AG04449 (cell line): ENCODE data around the gene GABRD.

Experiments used
- CTCF ChIA-PET: fragments of 350-600 bp; formaldehyde crosslinking; extraction: SDS; loops from one replicate; lab custom pipeline; 2021; ENCODE audit warnings: antibody characterized with exemption; lab: Yijun Ruan, JAX
- POLR2A ChIA-PET: fragments of 400-600, 350-600 bp; formaldehyde crosslinking; extraction: SDS; loops from one replicate; lab custom pipeline; 2020; ENCODE audit warnings: antibody characterized with exemption, inconsistent platforms; lab: Yijun Ruan, JAX
- DNase-seq: peaks from one replicate; pipeline ENCODE4 v3.0.0-alpha.2; 2010; ENCODE audit warnings: low read depth, low spot score
- H3K4me3 ChIP-seq: 2 replicates; pipeline ENCODE4 v1.5.1; 2011; ENCODE audit warnings: low read depth, mild to moderate bottlenecking, control low read depth, low read length
- TF ChIP-seq, protein P1 (sequence below): IDR thresholded peaks from one replicate; pipeline ENCODE4 v1.5.1; 2011; ENCODE audit warnings: mild to moderate bottlenecking, moderate library complexity, low read length, control low read depth, inconsistent platforms; ENCODE audit not compliant: insufficient read depth; ENCODE audit errors: missing control alignments

GABRD gene

DNA sequence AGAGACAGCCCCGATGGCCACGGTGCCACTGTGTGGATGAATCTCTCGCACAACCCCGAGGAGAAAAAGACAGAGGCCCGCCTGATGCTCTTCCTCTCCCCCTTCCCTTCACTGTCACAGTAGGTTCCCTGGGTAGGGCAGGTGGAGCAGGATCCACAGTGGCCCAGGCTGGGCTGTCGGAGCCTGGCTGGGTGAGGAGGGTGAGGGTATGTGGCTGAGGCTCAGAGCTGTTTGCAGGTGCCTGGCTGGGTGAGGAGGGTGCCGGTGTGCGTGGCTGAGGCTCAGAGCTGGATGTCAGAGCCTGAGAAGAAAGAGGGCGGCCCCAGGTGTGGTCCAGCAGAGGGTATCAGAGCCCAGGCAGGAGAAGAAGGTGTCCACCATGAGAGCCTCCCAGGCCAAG, 18.3 kb upstream of the GABRD start:
- POLR2A ChIA-PET: no interaction called here
- DNase-seq: no peak
- H3K4me3 ChIP-seq: no peak overlapping the region
- TF ChIP-seq, protein P1, sequence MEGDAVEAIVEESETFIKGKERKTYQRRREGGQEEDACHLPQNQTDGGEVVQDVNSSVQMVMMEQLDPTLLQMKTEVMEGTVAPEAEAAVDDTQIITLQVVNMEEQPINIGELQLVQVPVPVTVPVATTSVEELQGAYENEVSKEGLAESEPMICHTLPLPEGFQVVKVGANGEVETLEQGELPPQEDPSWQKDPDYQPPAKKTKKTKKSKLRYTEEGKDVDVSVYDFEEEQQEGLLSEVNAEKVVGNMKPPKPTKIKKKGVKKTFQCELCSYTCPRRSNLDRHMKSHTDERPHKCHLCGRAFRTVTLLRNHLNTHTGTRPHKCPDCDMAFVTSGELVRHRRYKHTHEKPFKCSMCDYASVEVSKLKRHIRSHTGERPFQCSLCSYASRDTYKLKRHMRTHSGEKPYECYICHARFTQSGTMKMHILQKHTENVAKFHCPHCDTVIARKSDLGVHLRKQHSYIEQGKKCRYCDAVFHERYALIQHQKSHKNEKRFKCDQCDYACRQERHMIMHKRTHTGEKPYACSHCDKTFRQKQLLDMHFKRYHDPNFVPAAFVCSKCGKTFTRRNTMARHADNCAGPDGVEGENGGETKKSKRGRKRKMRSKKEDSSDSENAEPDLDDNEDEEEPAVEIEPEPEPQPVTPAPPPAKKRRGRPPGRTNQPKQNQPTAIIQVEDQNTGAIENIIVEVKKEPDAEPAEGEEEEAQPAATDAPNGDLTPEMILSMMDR: no peak
- CTCF ChIA-PET: interaction anchor here (1.8 kb wide), 1 partner anchor 44 kb away, joined by 5 read pairs; no protein-coding TSS in a partner anchor

DNA sequence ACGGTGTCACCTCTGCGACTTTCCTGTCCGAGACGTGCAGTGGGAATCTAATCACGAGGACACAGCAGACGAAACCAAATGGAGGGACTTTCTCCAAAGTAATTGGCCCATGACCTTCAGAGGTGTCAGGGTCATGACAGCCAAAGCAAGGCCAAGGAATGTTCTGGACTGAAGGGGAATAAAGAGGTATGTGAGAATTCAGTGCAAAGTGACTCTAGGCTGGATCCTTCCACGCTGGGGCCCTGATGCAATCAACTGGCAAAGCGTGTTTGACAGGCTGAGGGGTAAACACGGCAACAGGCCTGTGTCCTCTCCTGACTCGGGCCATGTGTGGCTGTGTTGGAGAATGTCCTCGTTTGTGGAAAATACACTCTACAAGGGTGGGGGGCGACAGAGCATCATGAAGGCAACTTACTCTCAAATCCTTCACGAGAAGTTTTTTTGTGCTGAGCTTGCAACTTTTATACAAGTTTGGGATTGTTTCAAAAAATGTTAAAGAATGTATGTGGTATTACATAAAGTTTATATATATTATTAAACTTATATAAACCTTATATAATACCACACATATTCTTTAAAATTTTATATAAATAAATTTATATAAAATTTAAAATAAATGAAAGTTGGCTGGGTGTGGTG, 17.3 kb upstream of the GABRD start:
- H3K4me3 ChIP-seq: no peak overlapping the region
- POLR2A ChIA-PET: no interaction called here
- DNase-seq: no peak
- TF ChIP-seq, protein P1: no peak
- CTCF ChIA-PET: interaction anchor here (2.7 kb wide), 1 partner anchor 42 kb away, joined by 10 read pairs; no protein-coding TSS in a partner anchor

DNA sequence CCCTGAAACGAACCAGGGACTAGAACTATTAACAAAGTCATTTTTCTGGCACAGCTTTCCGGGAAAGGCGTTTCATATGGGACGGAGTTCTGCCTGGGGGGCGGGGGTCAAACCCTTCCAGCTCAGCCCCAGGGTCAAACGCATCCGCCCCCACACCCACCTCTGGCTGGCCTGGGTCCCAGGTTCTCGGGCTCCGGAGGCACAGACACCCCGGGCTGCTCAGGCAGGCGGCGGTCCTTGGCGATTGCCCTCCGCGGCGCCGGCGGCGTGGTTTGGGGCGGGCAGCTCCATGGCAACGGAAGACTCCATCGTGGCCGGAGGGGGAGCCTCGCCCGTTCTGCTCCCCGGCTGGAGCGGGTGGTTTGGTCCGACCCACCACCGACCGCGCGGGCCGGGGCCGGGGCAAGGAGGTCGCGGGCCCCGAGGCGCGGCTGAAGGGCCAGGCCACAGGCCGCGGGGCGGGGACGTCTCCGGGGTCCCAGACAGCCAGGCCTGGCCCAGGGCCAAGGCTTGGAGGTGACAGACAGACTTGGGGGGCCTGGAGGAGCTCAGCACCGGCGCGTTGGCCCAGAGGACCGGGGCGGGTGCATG, 15.5 kb upstream of the GABRD start, which contains the start of gene CFAP74:
TSS of gene CFAP74 (minus strand) at position 246 of the 591 bp plus-strand sequence. CDS start 12,830 bp downstream, outside the sequence.
- ChIA-PET POLR2A (no interaction called here), CTCF (interaction anchor here (2.7 kb wide), 1 partner anchor 41 kb away, joined by 10 read pairs; no protein-coding TSS in a partner anchor)
- TF ChIP-seq, protein P1: no peak
- no peak within 1 kb of the TSS for H3K4me3 ChIP-seq
- DNase-seq: no peak

DNA sequence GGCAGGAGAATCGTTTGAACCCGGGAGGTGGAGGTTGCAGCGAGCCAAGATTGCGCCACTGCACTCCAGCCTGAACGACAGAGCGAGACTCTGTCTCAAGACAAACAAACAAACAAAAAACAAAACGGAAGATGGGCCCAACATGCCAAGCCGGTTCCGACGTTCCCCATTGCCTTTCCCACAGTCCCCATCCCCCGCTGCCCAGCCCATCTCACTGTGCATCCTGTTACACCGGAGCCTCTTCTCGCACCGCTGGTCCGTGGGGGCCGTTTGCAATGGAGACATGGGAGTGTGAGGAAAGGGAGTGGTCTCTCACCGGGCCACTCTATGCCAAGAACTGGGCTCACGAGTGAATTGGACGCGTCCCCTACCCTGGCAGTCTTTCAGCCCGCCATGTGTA, 14.3 kb upstream of the GABRD start:
- ChIA-PET CTCF (interaction anchor here (2.7 kb wide), 1 partner anchor 40 kb away, joined by 10 read pairs; no protein-coding TSS in a partner anchor), POLR2A (interaction anchor here (0.7 kb wide), 1 partner anchor 14 kb away, joined by 7 read pairs; no protein-coding TSS in a partner anchor)
- DNase-seq: no peak
- TF ChIP-seq, protein P1: no peak
- no peak overlapping the region for H3K4me3 ChIP-seq

DNA sequence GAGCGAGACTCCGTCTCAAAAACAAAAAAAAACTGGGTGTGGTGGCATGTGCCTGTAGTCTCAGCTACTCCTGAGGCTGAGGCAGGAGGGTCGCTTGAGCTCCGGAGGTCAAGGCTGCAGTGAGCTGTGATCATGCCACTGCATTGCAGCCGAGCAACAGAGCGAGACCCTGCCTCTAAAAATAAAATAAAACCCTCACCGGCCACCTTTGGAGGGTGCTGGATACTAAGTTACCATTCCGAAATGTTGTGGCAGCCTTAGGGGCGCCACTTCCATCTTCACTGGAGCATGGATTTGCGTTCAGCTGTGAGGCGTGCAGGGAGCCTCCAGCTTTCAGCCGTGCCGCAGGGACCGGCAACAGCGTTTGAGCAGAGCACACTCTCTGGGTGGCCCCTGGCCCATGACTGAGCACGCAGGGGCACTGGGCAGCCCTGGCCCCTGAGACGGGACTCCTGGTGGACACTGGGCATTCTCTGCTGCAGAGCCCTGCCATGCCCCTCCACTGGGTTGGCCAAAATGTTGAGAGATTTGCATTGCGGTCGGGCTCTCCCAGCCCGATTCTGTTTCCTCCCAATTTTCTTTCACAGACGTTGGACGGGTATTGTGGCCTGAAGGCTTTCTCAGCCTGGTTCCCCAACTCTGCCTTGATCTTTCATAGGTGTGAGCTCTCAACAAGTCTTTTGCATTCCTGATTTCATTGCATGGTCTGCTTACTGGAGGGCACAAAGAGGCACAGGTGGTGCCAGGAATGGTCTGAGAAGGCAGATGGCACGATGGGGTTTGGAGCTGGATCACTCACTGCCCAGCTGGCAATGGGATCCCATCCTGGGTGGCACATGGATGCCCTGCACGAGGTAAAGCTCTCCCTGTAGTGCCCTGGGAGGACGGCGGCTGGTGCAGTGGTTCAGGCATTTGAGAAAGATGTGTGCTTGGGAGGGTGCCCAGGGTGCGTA, 9.8 kb upstream of the GABRD start:
- CTCF ChIA-PET: interaction anchor here (1.2 kb wide), 1 partner anchor 35 kb away, joined by 3 read pairs; no protein-coding TSS in a partner anchor
- TF ChIP-seq, protein P1: no peak
- POLR2A ChIA-PET: no interaction called here
- no peak overlapping the region for H3K4me3 ChIP-seq
- no peak for DNase-seq
